Measurements from ENCODE around the gene TRIM45.
"Not testable (repeated sequence)": the region's sequence is repeated elsewhere in the genome, so short reads cannot be mapped to it uniquely, and the experiment has no call there.

Gene TRIM45, protein sequence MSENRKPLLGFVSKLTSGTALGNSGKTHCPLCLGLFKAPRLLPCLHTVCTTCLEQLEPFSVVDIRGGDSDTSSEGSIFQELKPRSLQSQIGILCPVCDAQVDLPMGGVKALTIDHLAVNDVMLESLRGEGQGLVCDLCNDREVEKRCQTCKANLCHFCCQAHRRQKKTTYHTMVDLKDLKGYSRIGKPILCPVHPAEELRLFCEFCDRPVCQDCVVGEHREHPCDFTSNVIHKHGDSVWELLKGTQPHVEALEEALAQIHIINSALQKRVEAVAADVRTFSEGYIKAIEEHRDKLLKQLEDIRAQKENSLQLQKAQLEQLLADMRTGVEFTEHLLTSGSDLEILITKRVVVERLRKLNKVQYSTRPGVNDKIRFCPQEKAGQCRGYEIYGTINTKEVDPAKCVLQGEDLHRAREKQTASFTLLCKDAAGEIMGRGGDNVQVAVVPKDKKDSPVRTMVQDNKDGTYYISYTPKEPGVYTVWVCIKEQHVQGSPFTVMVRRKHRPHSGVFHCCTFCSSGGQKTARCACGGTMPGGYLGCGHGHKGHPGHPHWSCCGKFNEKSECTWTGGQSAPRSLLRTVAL

DNA sequence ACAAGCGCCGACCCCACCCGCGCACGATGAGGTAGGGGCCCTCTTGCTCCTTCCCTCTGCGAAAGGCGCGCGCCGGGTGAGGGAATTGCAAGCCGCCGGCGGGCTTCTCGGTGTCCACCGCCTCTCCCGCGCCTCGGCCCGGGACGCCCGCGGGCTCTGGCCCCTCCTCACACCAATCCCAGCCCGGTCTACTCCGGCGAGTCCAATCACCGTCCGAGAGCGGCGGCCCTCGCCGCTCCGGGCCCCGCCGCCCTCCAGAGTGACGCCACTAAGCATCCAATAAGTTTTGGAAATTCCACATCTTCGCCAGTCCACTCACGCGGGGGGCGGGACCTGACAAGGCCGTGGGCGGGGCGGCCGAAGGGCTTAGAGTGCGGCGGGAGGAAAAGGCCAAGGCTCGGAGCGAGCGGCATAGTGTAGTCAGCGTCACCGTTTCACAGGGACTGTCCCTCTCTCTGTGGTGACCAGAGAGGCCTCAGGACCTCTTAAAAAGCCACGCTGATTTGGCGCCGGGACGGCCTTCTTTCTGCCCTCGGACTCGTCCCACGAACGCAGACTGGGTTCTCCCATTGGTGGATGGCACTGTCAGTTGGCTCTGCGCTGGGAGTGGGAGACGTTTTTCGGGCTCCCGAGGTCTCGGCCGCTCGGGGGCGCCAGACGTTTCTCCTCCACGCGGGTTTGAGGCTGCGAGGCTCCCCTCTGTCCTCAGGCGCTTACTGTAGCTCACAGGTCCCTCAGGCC, at the start of gene TRIM45:
Gene TRIM45 (minus strand): TSS at position 161 of the 741 bp plus-strand sequence. CDS start 548 bp downstream, outside the sequence.
- DNase-seq (ENCODE audit: low read depth in 2 of 2, low spot score in 1 of 2) = peak; percentile 64 to 65

DNA sequence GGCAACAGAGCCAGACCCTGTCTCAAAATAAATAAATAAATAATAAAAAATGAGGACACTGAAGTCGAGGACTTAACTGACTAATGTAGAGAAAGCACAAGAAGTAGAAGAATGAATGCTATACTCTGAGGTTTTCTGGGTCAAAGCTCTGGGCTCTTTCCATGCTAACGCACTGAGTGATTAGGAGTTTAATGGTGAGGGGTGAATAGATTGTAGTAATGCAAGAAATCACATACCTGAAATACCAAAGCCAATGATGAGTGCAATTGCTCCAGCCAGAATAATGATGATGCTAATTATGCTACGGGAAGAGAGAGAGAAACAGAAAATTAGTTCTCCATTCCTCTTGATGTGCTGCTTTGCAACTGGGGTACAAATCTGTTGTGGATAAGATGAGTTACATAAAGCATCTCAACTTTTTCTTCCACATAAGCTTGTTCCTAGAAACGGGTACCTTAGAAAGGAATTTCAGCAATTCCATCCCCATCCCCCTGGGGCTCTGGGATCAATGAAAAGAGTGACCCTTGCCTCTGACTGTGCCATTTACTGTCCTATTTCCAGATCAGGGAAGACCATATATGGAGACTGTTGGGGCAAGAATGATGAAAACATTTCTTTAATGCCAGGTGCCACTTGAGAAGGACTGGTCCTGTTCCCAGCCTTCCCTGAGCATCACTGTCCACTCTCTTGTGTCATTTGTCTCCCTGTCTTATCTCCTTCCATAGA, 48.5 kb upstream of the TRIM45 start:
- DNase-seq (ENCODE audit: low read depth in 2 of 2, low spot score in 1 of 2) = no peak

DNA sequence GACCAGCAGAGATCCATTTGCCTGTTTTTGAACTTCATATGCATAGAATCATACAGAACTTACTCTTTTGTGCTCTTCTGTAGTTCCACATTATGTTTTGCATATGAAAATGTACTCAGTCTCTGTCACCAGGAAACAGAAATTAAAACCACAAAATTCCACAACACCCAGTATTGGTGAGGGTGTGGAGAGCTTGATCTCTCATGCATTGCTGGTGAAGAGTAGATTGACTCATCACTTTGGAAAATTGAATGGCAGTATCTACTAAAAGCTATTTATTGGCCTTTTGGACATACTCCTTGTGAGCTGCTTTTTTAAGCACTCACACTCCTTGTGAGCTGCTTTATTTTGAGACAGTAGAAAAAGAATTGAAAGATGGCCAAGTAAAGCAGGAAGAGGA, 45.9 kb upstream of the TRIM45 start:
- DNase-seq (ENCODE audit: low read depth in 2 of 2, low spot score in 1 of 2) = no peak

DNA sequence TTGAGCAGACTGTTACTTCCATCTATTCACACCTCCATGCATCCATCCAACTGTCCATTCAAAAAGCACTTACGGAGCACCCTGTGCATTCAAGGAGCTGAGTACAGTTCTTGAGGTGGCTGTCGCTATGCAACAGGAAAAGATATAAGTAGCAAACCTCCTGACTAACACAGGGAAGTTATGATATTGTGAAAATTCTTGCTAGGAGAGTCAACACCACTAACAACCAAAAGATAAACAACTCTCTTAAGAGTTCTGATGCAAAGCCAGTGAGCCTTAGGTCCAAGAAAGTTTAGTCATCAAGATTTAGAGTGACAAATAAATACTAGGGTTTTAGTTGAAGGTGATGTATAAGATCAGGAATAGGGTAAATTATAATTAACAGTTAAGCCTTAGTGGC, 44.5 kb upstream of the TRIM45 start:
- no peak for DNase-seq (ENCODE audit: low read depth in 2 of 2, low spot score in 1 of 2)

DNA sequence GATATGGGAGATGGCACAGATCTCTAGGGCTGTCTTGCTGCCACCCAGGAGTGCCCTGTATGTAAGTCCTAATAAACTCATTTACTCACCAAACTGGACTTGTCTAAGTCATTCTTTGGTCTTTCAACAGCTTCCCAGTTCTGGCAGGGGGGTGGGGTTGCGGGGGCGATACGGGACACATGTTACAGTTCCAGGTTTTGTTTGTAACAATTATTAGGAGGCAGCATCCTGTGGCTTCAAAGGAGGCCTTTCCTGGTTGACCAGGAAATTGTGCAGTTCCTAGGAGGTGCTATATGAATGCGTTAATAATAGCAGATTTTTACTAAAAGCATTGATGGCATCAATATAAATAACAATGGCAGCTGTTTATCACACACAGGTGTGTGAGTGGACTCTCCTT, 42.7 kb upstream of the TRIM45 start:
- DNase-seq (ENCODE audit: low read depth in 2 of 2, low spot score in 1 of 2) = no peak

DNA sequence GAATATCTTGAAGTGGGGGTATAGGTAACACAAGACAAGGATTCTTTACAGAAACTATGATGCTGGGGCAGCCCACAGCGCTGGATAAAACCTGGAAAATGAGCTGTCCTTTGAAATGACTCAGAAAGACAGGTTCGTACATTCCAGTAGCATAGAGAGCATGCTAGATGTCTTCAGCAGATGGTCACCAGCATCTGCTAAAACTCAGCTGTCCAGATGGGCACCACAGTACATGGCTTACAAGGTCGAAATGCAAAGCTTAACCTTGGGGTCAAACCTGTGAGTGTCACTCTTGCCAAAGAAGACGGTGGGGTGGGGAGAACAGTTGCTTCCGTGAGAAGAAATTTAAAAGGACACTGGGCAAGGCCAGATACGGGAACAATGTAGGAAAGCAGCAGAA, 41.3 kb upstream of the TRIM45 start:
- DNase-seq (ENCODE audit: low read depth in 2 of 2, low spot score in 1 of 2) = no peak

DNA sequence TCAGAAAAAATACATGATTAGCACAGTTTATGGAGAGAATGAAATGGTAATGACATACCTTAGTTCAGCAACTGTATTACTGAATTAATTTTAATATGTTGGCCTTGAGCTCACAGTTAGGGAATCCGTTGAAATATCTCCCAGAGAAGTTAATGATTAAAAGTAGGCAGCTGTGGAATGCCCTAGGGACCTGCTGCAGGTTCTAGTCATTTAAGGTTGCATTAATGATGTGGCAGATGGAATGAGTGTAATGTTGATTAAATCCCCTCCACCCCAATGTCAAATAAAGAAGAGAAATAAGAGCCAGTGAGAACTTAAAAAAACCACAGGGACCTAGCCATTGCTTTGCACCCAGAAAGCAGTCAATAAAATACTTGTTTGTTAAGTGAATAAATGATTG, 40.3 kb upstream of the TRIM45 start:
- DNase-seq (ENCODE audit: low read depth in 2 of 2, low spot score in 1 of 2) = no peak

DNA sequence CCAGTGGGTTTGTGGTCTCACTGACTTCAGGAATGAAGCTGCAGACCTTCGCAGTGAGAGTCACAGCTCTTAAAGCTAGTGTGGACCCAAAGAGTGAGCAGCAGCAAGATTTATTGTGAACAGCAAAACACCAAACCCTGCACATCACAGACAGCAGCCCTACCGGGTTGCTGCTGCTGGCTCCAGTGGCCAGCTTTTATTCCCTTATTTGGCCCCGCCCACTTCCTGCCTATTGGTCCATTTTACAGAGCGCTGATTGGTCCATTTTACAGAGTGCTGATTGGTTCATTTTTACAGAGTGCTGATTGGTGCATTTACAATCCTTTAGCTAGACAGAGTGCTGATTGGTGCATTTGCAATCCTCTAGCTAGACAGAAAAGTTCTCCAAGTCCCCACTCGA, 29.8 kb upstream of the TRIM45 start:
- not testable (repeated sequence) for DNase-seq (ENCODE audit: low read depth in 2 of 2, low spot score in 1 of 2)

DNA sequence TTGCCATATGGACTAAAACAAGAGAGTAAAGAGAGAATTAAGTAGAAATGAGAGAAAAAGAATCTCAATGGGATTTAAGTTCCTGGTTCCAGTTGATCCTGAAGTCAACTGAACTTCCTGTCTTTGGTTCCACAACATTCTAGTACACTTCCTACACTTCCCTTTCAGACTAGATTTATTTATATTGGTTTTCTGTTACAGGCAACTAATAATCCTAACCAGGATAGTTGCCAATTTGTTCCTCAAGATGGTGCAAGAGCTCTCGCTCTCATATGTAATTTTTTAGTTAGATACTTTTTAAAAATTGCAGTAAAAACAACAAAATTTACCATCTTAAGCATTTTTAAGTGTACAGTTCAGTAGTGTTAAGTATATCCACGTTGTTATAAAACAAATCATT, 28.8 kb upstream of the TRIM45 start:
- no peak for DNase-seq (ENCODE audit: low read depth in 2 of 2, low spot score in 1 of 2)

DNA sequence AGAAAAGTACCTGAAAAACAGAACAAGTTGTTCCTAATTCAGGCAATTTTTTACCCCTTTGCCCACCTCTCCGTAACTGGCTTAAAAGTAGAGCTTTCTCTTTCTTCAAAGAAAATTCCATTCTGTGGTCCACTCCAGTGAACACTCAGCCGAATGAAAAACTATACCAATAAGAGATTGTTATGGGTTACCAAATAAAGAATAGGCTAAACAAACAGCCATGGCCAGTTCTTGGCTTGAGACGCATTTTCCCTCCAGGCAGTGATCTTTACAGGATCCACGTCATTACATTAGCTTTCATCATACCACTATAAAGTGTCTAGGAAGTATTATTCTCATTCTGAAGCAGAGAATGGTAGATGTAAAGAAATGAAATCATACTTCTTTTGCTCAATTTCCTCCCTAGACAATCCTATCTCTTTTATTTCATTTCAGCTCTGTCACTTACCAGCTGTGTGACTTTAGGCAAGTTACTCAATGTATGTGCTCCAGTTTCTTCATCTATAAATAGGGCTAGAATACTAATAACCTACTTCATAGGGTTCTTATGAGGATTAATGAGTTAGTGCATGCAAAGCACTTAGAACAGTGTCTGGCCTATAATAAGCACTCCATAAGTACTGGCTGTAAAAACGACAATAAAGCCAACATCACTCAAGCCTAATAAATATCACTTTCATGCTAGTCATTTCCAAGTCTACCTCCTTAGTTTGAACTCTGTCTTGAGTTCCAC, 26.5 kb upstream of the TRIM45 start:
- no peak for DNase-seq (ENCODE audit: low read depth in 2 of 2, low spot score in 1 of 2)

DNA sequence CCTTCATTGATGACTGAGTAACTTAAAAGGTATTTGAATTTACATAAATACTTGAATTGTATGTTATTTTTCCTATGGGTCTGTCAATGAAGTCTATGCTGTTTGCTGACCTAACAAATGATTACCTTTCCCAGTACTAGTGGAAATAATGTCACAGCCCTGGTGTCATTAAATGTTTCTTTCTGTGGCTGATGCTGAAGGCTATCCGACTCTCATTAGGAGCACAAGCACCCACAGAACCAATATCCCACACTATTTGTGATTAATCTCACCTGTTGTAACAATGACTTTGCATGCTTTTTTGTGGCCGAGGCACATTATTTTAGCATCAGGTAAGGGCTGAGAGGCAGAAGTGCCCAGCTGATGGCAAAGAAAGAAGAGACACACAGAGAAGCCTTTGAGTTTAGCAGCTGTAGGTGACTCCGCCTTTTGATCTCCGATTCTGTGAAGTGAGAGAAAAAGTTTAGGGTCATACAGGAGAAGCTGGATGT, 25.8 kb upstream of the TRIM45 start:
- DNase-seq (ENCODE audit: low read depth in 2 of 2, low spot score in 1 of 2) = no peak

DNA sequence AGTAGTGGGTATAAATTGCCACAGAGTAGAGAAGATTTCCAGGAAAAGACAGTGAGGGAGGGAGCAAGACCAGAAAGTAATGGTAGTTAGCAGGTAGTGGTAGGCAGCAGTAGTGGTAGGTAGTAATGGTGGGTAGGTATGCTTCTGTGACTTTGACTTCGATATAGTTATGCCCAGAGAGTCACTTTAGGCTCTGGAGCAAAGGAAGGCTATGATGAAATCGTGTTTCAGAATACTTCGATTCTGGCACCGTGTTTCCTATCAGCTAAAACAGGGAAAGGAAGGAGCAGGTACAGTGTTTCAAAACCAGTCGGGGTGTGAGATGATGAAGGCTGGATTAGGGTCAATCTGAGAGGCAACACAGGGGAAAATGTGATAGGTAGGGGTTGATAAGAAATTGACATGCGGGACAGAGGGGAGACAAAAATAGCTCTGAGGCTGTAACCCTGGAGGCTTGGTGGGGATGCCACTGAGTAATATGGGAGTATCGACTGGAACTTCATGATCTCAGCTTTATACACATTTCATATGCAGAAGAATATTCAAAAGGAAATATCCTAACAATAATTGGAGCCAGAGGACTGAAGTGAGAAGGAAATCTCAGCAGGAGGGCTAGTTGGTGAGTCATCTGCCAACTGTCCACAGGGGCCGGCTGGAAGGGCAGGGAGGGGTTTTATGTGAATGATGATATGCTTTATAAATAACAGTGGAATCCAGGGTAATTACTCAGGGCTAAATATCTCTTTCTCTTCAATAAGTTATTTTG, 25.2 kb upstream of the TRIM45 start:
- no peak for DNase-seq (ENCODE audit: low read depth in 2 of 2, low spot score in 1 of 2)

DNA sequence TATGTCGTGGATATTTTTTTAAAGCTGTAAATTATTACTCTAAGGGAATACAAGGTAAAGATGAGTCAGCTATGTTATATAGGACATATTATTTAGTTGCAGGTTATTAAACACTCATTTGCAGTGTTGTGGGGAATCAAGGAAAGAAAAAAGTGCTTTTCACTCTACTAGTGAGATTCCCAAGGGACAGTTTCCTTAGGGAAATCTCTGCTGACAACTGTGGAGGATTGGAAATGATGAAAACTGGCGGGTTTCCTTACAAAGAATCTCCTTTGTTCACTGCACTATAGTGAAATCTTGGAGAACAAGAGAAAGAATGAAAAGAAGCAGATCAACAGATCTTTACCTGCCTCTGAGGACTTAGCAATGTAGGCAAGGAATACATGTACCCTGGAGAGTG, 24.5 kb upstream of the TRIM45 start:
- DNase-seq (ENCODE audit: low read depth in 2 of 2, low spot score in 1 of 2) = no peak

DNA sequence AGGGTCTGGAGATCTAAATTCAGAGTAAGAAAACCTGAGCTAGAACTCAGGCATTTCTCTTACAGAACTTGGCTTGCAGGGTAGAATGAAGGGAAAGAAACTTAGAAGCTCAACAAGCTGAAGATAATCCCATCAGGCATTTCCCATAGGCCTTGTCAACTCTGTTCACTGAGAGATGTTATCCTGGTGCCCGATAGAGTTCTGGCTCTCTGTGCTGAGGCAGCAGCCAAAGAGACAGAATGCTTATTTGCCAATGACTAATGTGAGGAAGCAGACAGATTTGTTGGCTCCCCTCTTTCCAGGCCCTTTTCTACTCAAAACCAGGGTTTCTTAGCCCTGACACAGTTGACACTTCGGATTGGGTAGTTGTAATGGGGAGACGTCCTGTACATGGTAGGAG, 22.3 kb upstream of the TRIM45 start:
- DNase-seq (ENCODE audit: low read depth in 2 of 2, low spot score in 1 of 2) = no peak

DNA sequence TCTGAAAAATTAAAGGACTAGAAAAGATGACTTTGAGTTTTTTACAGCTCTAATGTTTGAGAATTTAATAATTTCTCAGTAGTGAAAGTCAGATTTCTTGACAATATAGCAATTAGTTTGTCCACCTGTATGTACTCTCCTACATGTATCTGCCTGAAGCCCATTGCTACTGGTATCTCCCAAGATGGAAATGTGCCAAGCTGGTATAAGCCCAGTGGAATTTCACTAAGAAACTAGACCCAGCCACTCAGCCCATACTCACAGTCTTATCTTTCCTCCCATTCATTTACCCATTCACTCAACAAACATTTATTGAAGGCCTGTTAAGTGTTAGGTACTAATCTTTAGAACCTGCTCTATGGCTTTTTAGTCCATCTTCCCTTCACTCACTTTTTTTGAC, 21.6 kb upstream of the TRIM45 start:
- no peak for DNase-seq (ENCODE audit: low read depth in 2 of 2, low spot score in 1 of 2)

DNA sequence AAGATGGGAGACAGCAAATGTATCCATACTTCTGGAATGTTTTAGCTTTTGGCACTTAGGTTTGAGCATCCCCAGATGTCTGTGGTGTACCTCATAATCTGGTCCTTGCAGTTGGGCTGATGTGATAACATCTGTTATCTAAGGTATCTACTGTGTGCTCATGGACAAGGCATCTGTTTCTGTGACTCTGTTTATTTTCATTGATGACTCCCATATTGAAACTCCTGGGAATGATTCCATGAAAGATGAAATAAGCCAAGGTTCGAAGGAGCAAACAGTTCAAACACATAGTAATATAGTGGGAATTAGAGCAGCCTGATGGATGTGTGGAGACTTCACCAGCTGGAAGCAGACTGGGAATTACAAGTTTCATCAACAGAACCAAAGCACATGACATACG, 20.7 kb upstream of the TRIM45 start:
- DNase-seq (ENCODE audit: low read depth in 2 of 2, low spot score in 1 of 2) = no peak

DNA sequence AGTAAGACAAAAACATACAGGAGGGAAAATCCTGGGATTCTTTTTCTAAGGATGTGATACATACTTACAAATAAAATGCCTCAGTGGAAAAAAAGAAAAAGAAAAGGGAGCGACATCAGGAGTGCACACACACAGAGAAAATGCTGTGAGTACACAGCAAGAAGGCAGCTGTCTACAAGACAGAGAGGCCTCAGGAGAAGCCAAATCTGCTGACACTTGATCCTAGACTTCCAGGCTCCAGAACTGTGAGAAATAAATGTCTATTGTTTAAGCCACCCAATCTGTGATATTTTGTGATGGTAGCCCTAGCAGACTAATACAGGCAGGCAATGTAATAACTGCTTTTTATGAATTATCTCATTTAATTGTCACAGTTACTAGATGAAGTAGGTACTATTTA, 17.0 kb upstream of the TRIM45 start:
- no peak for DNase-seq (ENCODE audit: low read depth in 2 of 2, low spot score in 1 of 2)

DNA sequence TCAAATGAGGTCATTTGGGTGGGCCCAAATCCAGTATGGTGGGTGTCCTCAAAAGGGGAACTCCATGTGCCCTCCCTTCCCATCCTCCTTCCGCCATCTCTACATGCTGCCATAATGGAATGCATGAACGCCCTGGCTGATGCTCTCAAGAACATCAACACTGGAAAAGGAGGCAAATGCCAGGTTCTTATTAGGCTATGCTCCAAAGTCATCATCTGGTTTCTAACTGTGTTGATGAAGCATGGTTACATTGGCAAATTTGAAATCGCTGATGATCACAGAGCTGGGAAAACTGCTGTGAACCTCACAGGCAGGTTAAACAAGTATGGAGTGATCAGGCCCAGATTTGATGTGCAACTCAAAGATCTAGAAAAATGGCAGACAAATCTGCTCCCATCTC, 16.6 kb upstream of the TRIM45 start:
- DNase-seq (ENCODE audit: low read depth in 2 of 2, low spot score in 1 of 2) = no peak

DNA sequence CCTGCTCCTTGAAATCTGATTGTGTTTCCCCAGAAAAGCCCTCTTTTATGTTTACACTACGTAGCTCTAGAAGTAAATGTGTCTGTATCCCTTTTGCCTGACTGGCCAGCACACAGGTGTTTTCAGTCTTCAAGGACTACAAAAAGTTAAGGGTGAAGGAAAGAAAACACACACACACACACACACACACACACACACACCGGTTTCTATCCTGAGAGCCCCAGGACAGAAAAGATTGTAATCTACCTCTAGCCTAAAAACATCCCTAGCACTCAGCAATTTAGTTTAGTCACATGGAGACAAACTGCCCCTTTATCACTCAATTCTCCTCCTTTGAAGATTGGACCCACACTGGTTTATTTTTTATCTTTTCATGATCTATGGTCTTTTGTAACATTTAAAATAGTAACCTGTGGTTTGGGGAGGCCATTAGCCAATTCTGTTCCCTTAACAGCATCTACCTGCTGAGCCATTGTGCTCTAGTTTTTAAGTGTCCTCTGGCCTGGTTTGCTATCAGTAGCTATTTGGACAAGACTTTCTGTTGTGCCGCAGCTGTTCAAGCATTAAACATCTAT, 15.8 kb upstream of the TRIM45 start:
- no peak for DNase-seq (ENCODE audit: low read depth in 2 of 2, low spot score in 1 of 2)

DNA sequence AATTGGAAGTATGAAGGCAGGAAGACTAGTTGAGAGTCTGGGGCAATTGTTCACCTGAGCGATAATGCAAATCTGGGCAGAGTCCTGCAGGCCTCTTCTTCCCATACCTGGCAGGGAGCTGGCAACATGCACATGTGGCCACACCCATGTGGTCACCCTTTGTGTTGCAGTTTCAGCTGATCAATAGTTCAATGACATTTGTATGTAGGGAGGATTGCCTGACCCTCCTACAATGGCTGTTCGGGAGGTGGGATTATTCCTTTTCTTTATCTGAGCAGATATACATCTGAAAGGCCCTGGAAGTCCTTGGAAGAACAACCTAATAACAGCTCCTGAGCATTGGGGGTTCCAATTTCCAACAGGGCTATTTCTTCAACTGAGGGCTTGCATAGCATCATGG, 15.2 kb upstream of the TRIM45 start:
- DNase-seq (ENCODE audit: low read depth in 2 of 2, low spot score in 1 of 2) = no peak
